Posterior cingulate gyrus (tissue), 11 donors: ENCODE data around the gene GUCY1A1.
A peak's percentile ranks its signal among the peaks of the same experiment; 100 is the strongest.
"Not testable (repeated sequence)": the region's sequence is repeated elsewhere in the genome, so short reads cannot be mapped to it uniquely, and the experiment has no call there.

Source experiments
- DNase-seq, 10 donors: peaks; one replicate each; pipeline versions ENCODE4 v3.0.0 to v3.0.0-alpha.2; 2020 to 2021; ENCODE audit warnings: mixed read lengths in 3 of 10
- intact Hi-C: fragments of 100-400 bp; cut with DNase I; formaldehyde crosslinking; loops from one replicate; pipeline ENCODE4 v1.15.1; 2023

GUCY1A1 gene, protein sequence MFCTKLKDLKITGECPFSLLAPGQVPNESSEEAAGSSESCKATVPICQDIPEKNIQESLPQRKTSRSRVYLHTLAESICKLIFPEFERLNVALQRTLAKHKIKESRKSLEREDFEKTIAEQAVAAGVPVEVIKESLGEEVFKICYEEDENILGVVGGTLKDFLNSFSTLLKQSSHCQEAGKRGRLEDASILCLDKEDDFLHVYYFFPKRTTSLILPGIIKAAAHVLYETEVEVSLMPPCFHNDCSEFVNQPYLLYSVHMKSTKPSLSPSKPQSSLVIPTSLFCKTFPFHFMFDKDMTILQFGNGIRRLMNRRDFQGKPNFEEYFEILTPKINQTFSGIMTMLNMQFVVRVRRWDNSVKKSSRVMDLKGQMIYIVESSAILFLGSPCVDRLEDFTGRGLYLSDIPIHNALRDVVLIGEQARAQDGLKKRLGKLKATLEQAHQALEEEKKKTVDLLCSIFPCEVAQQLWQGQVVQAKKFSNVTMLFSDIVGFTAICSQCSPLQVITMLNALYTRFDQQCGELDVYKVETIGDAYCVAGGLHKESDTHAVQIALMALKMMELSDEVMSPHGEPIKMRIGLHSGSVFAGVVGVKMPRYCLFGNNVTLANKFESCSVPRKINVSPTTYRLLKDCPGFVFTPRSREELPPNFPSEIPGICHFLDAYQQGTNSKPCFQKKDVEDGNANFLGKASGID

DNA sequence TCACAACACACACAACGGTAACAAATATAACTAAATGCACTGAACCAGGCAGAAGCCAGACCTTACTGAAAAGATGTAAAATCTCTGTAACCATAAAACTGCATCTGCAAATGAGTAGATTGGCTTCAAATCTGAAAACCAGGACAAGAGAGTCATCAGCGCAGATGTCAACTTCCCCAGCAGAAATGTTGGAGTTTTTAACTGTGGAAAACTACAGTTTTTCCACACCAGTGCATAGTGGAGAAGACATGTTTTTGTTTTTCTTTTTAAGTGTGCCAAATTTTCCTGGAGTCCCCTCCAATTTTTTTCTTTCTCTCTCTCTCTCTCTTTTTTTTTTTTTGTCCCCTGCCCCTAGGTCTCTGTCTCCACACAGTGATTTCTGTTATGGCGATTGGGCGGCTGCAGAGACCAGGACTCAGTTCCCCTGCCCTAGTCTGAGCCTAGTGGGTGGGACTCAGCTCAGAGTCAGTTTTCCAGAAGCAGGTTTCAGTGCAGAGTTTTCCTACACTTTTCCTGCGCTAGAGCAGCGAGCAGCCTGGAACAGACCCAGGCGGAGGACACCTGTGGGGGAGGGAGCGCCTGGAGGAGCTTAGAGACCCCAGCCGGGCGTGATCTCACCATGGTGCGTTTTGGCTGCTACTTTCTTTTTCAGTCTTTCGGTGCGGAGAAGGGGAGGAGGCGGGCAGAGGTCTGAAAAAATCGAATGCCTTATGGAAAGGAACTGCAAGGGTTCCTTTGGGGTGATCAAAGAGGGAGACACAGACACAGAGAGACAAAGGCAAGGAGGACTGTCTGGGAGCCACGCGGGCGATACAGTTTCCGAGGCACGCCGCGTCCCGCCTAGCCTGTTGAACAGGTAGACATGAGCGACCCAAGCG is at the start of gene GUCY1A1:
Gene GUCY1A1 (plus strand): TSS at position 505 of the 878 bp plus-strand sequence. CDS start 30,020 bp downstream, outside the sequence.
- DNase-seq, result peak in 6 of 10 donors; percentile 9 to 81 (median 18)
- intact Hi-C loops, result no loop called here

DNA sequence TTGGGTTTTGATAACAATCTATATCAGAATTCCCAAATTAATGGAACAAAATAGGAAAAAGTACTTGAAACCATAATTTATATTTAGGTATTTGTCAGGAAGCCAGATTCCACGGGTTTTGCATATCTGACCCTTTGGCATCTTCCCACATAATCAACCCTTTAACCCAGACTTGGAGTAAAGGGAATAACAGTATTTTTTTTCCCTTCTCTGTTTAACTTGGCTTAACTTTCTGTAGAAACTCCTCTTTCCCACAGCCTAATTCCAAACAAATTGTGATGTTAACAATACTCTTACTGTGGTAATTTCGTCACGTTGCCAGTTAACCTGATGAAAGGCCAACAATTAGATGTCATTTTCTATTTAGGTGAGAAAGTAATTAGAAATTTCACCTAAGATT is 49.4 kb upstream of the GUCY1A1 start:
- no peak for DNase-seq
- intact Hi-C loops, result no loop called here

DNA sequence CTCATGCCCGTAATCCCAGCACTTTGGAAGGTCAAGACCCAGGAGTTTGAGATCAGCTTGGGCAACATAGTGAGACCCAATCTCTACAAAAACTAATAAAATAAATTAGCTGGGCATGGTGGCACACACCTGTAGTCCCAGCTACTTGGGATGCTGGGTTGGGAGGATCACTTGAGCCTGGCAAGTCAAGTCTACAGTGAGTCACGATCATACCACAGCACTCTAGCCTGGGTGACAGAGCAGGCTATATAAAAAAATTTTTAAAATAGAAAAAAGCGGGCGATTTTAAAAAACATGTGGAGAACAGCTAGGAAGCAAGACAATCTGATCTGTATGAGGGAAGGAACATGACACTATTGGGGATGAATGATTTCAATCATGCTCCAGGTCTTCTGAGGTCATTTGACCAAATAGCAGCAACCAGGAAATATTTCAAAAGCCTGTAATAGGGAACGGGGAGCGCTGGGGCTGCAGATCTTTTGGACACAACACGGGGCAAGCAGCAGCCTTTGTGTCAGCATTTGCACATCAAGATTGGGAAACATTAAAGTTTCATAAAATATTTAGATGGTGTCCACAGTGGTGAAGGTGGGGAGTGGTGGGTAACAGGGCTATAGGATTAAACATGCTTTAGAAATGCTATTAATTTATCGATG is 48.3 kb upstream of the GUCY1A1 start:
- DNase-seq, result peak in 1 of 10 donors; percentile 70
- intact Hi-C loops, result no loop called here

DNA sequence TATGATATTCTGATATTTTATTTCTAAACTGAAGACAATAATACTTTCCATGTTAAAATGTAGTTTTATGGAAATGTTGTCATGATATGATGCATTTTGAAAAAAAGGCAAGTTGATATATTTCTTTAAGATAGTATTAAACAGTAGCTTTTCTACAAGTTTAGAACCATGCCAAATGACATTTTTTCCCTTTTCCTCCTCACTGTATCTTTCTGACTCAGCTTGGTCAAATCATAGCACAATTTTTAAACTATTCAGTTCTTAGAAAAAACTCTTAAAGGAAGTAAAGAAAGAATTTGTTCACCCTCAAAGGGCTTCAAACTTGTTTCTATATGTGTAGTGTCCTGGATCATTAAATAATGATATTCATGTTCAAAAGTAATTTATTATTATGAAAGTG is 46.0 kb upstream of the GUCY1A1 start:
- intact Hi-C loops, result no loop called here
- no peak for DNase-seq

DNA sequence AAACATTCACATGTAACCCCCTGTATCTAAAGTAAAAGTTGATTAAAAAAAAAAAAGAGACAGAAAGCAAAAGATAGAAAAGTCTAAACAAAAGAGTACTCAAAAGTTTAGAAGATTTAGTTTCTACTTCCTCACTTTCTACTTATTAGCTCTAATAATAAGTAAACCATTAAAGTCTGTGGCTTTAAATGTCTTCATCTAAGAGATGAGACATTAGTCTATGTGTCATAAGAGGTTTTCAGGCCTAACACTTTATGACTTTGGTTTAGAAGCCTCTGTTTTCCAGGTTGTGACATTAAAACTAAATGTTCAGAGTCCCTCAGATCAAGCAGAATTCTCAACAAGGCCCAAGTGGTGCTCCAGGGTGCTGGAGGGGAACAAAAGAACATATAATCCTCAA is 42.2 kb upstream of the GUCY1A1 start:
- no peak for DNase-seq
- intact Hi-C loops, result no loop called here

DNA sequence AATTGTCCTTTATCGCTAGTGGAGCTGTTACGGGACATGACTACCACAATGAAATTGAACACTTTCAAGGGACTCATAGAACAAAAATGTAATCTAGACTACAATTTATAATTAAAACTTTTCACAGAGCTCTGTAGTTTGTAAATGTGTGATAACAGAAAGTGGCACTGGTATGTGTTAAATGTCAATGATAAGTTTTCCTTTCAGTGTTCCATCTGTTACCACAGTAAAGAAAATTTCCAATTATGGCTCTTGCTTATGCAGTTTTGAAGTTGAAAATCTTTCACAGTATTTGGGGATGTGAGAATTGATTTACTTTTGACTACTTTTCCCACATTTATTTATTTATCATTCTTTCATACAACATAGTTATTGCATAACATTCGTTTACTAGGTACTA is 40.1 kb upstream of the GUCY1A1 start:
- intact Hi-C loops, result no loop called here
- DNase-seq, result no peak

DNA sequence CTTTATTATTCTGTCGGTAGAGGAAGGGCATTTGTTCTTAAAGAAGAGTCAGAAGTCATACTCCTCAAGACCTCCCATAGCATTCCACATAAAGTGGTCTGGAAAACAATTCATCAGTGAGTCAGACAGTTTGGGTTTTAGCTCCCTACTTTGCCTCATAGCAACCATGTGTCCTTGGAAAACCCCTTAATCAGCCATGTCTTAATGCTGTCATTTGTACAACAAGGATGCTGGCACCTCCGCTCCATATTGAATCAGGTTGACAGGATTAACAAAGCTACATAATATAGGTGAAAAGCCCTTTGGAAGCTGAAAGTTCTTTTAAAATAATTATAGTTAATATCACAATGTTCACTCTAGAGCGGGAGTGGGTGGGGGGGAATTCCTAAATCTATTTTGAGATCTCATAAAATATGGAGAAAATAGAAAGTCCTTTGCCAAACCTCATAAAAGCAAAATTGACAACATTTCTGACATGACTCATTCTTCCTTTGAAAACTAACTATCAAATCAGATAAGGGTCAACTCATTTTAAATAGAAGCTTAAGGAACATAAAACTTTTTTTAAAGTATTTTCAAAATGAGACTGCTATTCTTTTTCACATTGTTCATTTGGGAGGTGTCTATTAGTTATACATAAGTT is 37.3 kb upstream of the GUCY1A1 start:
- DNase-seq, result no peak
- intact Hi-C loops, result no loop called here

DNA sequence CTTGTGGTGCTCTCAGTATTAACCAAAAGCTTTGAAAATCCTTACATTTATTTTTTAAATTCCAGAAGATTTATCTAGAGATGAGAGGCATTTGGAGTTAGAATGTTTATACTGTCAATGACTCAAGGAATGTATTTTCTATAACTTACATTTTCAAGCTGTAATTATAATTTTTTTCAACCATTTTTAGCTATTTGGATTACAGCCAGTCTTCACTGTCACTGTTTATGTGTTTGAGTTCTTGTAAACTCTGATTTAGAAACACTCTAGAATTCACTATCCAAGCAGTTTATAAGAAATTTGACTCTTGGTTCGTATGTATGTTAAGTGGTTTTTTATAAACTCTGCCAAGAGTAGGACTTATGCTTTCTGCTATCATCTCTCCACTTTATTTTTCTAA is 36.7 kb upstream of the GUCY1A1 start:
- no peak for DNase-seq
- intact Hi-C loops, result no loop called here

DNA sequence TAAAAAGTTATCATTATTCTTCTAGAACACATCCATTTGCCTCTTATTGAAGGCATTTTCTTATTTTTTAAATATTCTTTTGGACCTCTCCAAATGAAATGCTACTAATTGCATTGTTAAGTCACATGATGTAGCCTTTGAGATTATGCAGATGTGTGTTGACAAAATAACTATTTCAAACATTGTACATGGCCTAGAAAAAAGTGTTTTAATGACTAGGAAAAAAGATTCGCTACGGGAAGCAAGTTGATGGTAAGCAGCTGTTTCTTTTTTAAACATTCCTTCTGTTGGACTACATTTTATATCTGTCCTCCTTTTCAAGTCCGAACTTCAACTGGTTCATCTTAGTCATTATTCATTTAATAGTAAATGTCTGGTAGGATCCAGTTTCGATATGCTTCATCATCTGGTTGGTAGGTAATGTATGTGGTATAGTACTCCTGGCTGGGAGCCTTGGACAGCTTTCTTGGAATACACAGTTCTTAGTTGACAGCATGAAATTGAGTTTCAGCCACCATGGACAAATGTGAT is 34.3 kb upstream of the GUCY1A1 start:
- intact Hi-C loops, result no loop called here
- DNase-seq, result no peak

DNA sequence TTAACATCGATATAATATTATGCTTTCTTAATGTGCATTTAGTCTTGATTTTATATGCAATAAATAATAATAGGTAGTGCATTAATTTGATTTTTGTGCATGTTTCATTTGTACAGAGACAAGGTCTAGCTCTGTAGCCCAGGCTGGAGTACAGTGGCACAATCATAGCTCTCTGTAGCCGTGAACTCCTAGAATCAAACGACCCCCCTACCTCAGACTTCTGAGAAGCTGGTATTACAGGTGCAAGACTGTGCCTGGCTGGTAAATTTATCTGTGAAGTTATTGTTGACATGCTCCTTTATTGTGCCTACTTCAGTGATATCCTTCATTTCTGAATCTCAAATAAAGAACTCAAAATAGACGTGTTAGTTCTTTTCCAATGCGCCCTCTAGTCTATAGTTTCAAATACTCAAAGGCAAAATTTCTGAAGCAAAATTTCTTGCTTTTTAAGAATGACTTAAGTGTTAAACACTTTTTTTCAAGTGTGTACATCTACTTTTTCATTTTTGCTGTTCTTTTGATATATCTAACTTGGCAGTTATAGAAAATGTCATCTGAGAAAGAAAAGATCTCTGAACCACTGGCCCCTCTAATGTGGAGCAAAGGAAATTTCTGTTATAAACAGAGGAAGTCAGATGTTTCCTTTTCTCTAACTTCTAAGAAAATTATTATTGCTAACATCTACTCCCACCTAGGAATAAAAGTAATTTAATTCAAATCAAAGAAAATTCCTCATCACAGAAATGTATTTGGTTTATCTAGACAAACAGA is 28.3 kb upstream of the GUCY1A1 start:
- intact Hi-C loops, result no loop called here
- no peak for DNase-seq

DNA sequence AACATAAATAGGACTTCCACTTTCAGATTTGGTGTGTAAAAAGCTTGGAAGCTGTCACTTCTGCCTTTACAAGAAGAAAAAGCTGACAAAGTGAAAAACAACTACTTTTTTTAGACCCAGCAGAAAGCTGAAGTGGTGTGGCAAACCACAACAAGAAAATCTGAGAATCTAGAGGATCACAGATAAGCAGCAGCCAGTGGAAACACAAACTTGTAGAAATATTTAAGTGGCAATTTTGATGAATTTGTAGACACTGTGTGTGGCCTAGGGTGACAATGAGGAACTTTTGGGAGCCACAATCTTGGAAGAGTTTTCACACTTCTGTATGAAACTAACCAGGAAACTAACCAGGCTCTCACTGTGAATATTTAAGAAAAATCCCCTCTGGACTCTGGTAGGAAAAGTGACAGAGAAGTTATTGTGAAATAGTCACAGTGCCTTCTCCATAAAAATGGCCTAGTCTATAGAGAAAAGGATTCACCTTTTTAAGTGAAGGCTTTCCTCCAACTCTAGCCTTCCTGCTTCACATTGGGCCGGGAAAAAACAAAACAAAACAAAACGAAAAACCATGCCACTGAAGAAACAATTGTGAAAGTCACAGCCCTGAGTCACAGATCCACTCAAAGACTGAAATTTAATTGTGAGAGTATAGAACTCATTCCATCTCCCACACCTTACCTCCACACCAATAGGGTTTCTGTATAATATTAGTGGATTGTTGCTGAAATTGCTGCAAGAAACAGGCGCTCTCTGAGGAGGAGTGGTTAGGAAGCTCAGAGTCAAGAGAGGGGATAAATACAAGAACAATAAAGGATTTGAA is 26.7 kb upstream of the GUCY1A1 start:
- no peak for DNase-seq
- intact Hi-C loops, result no loop called here

DNA sequence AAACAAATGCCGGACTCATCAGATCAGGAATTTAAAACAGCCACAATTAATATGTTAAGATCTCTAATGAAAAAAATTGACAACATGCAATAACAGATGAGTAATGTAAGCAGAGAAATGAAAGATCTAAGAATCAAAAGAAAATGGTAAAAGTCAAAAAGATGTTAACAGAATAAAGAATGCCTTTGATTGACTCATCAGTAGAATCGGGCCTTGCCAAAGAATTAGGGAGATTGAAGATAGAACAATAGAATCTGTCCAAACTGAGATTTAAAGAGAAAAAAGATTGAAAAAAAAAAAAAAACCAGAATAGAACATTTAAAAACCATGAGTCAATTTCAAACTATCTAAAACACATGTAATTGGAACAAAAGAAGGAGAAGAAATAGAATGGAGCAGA is 25.9 kb upstream of the GUCY1A1 start:
- intact Hi-C loops, result no loop called here
- DNase-seq, result no peak

DNA sequence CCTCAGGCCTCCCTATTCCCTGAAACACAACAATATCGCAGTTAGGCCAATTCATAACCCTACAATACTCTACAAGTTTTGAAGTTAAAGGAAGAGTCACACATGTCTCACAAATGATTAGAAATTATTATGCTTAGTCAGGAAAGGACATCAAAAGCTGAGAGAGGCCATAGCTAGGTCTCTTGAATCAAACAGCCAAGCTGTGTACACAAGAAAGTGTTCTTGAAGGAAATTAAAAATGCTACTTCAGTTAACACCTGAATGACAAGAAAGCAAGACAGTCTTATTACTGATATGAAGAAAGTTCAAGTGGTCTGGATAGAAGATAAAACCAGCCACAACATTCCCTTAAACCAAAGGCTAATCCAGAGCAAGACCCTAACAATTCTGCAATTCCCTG is 23.6 kb upstream of the GUCY1A1 start:
- intact Hi-C loops, result no loop called here
- DNase-seq, result no peak

DNA sequence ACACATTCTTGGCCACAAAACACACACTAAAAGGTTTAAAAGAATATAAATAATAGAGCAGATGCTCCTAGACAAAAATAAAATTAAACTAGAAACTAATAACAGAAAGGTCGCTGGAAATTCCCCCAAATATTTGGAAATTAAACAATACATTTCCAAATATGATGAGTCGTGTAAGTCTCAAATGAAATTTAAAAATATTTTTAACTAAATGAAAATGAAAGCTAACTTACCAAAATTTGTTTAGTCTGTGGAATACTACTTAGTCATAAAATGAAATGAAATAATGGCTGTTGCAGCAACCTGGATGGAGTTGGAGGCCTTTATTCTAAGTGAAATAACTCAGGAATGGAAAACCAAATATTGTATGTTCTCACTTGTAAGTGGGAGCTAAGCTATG is 20.6 kb upstream of the GUCY1A1 start:
- DNase-seq, result no peak
- intact Hi-C loops, result no loop called here

DNA sequence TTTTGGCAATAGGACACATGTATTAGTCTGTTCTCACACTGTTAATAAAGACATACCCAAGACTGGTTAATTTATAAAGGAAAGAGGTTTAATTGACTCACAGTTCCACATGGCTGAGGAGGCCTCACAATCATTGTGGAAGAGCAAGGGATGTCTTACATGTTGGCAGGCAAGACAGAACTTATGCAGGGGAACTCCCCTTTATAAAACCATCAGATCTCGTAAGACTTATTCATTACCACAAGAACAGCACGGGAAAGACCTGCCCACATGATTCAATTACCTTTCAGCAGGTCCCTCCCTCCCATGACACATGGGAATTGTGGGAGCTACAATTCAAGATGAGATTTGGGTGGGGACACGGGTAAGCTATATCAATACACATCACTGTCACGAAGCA is 15.9 kb upstream of the GUCY1A1 start:
- DNase-seq, intact Hi-C loops: not testable (repeated sequence)

DNA sequence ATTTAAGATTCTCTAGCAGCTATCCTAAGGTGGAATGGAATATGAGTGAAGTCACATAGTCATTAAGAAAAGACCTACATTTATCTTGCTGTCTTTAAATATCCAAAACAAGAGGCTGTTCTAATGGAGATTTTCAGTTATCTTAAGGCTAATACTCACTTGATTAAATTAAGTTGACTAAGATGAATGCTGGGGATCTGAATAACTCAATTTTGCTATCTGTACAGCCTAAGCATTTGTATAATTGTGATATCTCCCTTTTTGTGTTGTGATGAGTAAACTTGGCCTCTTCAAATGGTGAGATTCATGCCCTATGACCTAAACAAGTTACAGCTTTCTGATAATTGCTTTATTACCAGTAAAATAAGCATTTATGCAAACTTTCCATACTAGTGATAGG is 13.6 kb upstream of the GUCY1A1 start:
- intact Hi-C loops, result no loop called here
- DNase-seq, result no peak

DNA sequence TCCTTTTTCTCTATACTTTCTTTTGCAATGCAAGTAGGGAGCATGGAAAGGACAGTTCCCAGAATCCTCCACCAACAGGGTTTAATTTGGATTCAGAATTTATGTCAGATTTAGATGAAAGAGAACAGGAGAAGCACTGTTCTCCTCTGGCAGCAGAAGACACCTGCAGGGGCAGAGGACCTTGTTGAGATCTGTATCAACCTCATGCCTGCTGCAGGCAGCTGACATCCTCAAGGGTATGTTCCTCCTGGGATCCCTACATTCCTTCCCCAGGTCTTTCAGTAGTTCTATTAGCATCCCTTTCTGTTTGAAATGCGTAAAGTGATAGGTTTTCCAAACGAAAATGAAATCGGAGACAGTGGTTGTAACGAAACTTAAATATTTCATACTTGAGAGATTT is 10.6 kb upstream of the GUCY1A1 start:
- no peak for DNase-seq
- intact Hi-C loops, result no loop called here

DNA sequence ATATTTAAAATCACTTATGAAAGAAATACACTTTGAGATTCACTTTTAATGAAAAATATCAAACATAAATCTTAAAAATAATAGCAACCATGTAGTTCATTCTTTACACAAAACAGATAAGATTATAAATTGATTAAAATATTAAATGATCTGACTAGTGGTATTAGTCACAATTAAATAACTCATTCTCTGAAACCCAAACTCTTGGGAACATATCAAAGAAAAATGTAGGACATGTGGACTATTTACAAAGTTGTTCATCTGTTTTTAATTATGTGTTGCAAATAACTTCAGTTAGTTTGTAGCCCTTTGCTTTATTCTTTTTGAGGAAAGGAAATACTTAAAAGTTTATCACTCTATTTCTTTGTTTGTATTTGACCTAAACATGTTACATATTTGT is 9.5 kb upstream of the GUCY1A1 start:
- intact Hi-C loops, result no loop called here
- no peak for DNase-seq
